Measurements from ENCODE around the gene SEC24D. TPM values are rescaled to one million over a fixed set of nuclear protein-coding genes. Genes with fewer than 3 reads are reported as not detected.

Gene SEC24D
- total RNA-seq, 1 donor from 2014 or later: 10.1 TPM

DNA sequence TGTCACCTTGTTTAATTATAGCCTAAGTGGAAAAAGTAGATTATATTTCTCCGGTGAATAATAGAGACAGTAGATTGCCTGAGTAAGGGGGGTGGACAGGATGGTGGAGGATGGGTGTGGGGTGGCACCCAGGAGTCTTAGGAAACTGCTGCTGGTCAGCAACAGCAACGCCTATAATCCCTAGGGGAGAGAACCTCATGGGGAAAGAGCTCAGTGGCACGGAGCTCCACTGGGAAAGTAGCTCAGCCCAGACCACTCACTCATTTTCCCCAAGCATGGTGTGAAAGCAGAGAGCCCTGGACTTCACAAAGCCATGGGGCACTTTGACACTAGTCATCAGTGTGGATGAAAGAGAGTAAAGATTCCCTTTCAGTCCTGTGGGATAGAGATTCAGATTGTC, 119.6 kb downstream of the SEC24D start:
- no peak for DNase-seq

DNA sequence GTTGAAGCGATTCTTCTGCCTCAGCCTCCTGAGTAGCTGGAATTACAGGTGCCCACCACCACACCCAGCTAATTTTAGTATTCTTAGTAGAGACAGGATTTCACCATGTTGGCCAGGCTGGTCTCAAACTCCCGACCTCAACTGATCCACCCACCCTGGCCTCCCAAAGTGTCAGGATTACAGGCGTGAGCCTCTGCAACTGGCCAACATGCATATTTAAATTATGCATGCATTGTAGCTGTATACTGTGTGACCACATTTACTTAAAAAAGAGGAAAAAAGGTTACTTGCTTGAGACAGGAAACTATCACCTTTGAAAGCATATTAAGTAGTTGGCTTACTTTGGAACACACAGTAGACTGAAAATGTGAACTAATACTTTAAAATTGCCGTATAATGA, 121.2 kb downstream of the SEC24D start:
- no peak for DNase-seq

DNA sequence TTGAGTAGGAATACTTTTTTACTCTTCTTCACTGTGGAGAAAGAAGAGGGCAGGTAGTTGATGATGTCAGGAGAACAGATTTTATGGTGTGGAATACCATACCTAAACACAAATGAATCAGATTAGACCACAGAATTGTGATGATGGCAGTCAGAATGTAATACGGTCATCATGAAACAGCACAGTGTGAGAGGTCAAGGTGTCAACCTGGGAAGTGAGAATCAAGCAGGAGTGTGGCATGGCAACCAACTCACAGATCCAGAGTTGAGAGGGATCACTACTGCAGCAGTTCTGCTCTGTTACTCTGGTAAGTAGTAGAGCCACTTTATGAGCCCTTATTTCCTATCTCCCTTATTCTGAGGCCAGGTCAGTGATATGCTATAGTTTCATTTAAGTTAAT, 123.1 kb downstream of the SEC24D start:
- DNase-seq: no peak

DNA sequence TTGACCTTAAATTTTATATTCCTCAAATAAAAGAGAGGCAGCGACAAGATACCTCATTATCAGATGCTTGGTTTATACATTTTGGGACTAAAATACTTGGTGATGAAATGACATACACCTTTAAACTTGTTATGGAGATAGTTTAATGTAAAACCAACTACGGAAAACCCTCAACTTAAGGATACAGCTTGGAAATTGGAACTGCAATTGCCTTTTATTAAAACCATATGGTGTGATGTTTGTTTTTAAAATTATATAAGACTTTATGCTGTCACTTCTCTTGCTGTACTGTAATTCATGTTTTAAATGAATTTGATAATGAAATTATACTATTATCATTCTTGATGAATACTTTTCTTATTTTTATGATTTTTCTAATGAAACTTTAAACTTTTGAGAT, 124.9 kb downstream of the SEC24D start:
- DNase-seq: no peak

DNA sequence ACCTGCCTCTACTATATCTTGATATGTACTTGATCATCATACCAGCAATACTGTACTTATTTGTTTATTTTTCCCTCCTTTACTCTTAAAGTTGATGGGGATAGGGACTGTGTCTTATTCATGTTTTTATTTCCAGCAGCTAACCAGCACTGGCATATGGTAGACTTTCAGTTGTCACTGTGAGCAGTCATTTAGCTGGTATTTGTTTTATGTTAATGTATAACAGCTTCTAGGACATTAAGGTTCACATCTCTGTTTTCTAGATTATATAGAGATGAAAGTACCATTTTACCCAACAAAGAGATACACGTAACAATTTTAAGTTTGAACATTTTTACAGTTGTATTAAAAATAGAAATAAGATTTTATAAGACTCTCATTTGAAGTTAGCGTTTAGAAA, 132.8 kb downstream of the SEC24D start:
- no peak for DNase-seq

DNA sequence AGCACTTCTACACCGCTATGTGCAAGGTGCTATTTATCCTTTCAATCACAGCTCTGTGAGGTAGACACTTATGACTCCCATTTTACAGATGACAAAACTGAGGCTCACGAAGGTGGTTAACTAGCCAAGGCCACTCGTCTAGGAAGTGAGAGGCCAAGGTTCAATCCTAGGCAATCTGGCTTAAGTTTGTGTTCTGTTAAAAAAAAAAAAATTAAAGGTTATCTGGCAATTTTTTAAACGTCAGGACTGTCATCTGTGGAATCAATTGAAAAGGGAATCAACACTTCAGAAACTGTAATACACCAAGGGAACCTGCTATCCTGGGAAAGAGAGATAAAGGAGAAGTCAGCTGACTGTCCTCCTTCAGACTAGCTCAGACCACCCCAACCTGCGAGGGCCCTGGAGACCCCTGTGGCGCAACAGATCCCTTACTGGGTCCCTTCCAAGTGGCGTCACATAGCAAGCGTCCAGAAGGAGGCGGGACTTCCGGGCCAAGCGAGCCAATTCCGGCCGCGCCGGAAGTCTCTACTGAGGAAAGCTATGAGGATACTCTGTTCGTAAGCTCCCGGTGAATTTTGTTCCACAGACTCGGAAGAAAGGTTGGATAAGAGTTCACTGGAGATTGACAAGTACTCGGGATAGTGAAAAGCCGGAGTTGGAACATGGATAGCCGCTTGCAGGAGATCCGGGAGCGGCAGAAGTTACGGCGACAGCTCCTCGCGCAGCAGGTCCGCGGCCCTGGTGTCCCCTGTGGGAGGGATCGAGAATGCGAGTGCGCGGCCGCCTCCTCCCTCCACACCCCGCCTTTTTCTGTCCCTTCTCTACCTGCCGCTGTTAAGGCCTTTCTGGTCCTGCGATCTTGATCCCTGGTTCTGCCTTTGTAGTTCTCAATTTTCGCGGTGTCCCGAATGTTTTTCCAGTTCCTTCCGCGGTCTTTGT, 150.8 kb downstream of the SEC24D start, which contains the start of gene METTL14:
METTL14 (plus strand) TSS at position 520 of the 939 bp plus-strand sequence; CDS start at position 663, 143 bp downstream.
- peak; percentile 80 for DNase-seq

DNA sequence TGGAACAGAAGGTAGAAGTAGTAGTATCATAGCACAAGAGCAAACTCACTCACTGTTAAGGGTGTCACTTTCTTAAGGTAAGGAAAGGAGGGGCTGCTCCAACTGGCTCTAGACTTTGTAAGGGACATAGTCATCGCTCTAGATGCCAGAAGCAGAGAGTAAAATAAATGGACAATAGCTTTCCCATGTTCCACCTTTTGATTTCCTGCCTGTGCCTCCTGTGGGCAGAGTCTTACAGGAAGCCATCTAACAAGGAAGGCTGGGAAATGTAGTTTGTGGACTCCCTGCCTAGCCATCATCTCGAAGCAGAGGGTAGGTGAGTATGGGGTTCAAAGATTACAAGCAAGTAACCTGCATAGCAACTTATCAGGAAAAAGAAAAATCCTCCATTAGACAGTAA, 152.4 kb downstream of the SEC24D start:
- no peak for DNase-seq

DNA sequence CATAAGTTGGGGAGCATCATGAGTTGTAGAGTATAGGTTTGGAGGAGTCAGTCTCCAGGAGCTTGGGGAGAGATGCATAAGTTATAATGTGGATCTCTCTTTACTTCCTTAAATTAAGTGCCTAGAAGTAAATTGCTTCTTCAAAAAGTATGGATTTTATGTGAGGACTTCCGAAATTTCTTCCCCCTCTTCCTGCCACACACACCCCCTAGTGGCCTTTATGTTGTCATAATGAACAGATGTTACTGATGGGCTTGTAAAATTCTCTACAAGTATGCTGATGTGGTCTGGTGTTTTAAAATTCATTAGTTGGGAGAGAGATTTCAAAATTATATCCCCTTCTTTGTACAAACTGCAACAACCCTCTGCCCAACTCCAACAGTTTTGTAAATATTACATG, 153.0 kb downstream of the SEC24D start:
- no peak for DNase-seq

DNA sequence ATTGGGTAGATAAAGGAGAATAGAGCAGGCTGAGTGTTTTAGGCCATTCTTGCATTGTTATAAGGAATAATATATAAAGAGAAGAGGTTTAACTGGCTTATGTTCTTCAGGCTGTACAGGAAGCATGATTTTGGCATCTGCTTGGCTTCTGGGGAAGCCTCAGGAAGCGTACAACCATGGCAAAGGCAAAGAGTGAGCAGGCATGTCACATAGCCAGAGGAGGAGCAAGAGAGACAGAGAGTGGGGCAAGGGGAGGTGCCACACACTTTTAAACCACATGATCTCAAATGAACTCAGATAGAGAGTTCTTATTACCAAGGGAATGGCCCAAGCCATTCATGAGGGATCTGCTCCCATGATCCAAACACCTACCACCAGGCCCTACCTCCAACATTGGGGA, 155.1 kb downstream of the SEC24D start:
- no peak for DNase-seq

DNA sequence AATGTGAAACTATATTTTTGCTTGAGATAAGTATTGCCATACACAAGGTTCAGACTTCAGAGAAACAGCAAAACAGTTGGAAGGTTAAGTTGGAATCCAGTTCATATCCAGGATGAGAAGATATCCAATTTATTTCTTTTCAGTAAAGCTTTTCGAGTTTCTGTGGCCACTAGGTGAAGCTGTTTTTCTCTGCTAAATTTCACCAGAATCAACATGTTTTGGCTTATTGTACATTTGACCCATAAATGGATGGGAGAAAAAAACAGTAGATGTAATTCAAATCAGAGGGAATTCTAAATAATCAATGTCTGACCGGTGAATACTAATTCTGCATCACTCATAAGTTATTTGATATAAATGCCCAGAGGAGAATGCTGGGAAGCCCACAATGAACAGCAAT, 159.8 kb downstream of the SEC24D start:
- DNase-seq: no peak

Other genes starting within 250 kb of the SEC24D start
- 20.7 TPM for gene METTL14, start 150.7 kb downstream of the SEC24D start, total RNA-seq
- 2.3 TPM for gene SYNPO2, start 52.7 kb upstream of the SEC24D start, total RNA-seq